Measurements from ENCODE around the gene HOXC4. TPM values are rescaled to one million over a fixed set of nuclear protein-coding genes. Genes with fewer than 3 reads are reported as not detected.
A peak's percentile ranks its signal among the peaks of the same experiment; 100 is the strongest.

The HOXC4 gene
- total and polyA plus RNA-seq, 10 of the 15 experiments (the other 5 are each of a cell fraction or from before 2014, with no cell fraction given), result 1.0 to 11.4 (median 4.2) TPM

DNA sequence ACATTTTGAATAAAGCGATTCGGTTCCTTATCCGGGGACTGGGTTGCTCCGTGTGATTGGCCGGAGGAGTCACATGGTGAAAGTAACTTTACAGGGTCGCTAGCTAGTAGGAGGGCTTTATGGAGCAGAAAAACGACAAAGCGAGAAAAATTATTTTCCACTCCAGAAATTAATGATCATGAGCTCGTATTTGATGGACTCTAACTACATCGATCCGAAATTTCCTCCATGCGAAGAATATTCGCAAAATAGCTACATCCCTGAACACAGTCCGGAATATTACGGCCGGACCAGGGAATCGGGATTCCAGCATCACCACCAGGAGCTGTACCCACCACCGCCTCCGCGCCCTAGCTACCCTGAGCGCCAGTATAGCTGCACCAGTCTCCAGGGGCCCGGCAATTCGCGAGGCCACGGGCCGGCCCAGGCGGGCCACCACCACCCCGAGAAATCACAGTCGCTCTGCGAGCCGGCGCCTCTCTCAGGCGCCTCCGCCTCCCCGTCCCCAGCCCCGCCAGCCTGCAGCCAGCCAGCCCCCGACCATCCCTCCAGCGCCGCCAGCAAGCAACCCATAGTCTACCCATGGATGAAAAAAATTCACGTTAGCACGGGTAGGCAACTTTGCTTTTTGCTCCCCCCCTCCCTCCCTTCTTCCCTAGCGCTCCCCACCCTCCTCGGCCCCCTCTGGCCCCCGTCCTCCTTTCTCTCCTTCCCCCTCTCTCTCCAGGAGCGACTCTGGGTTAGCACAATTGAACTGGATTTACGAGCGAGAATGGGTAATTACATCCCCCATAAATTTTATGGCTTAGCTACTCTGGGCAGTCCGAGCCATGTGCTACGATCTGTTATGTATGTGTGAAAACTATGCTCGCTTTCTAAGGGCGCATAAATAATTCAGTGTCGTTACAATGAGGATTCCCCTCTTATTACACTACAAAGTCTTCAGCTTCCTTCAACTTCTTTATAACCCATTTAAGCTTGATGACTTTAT lies at the start of gene HOXC4 (continued):
- TF ChIP-seq MYC (IDR thresholded peaks at IDR 0.05; ENCODE audit: insufficient read depth, insufficient read length, insufficient replicate concordance, low read length, severe bottlenecking), result no peak
- TF ChIP-seq, protein P1, sequence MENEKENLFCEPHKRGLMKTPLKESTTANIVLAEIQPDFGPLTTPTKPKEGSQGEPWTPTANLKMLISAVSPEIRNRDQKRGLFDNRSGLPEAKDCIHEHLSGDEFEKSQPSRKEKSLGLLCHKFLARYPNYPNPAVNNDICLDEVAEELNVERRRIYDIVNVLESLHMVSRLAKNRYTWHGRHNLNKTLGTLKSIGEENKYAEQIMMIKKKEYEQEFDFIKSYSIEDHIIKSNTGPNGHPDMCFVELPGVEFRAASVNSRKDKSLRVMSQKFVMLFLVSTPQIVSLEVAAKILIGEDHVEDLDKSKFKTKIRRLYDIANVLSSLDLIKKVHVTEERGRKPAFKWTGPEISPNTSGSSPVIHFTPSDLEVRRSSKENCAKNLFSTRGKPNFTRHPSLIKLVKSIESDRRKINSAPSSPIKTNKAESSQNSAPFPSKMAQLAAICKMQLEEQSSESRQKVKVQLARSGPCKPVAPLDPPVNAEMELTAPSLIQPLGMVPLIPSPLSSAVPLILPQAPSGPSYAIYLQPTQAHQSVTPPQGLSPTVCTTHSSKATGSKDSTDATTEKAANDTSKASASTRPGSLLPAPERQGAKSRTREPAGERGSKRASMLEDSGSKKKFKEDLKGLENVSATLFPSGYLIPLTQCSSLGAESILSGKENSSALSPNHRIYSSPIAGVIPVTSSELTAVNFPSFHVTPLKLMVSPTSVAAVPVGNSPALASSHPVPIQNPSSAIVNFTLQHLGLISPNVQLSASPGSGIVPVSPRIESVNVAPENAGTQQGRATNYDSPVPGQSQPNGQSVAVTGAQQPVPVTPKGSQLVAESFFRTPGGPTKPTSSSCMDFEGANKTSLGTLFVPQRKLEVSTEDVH (IDR thresholded peaks at IDR 0.05; ENCODE audit: low read depth, partially characterized antibody), result no peak
- TF ChIP-seq, protein P2, sequence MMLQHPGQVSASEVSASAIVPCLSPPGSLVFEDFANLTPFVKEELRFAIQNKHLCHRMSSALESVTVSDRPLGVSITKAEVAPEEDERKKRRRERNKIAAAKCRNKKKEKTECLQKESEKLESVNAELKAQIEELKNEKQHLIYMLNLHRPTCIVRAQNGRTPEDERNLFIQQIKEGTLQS (IDR thresholded peaks at IDR 0.05; ENCODE audit: borderline replicate concordance, extremely low read depth, low read depth, low read length), result peak; percentile 47; the same call in 1 of the 2 replicates
- TF ChIP-seq CREB1 (IDR thresholded peaks at IDR 0.05; ENCODE audit: low read depth), result no peak
- TF ChIP-seq, protein P3, sequence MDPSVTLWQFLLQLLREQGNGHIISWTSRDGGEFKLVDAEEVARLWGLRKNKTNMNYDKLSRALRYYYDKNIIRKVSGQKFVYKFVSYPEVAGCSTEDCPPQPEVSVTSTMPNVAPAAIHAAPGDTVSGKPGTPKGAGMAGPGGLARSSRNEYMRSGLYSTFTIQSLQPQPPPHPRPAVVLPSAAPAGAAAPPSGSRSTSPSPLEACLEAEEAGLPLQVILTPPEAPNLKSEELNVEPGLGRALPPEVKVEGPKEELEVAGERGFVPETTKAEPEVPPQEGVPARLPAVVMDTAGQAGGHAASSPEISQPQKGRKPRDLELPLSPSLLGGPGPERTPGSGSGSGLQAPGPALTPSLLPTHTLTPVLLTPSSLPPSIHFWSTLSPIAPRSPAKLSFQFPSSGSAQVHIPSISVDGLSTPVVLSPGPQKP (IDR thresholded peaks at IDR 0.05; ENCODE audit: low read depth, low read length), result no peak
- TF ChIP-seq NR2C1 (IDR thresholded peaks at IDR 0.05), result no peak
- no peak for TF ChIP-seq ZNF207 (IDR thresholded peaks at IDR 0.05; ENCODE audit: borderline replicate concordance)
- TF ChIP-seq LARP7 (IDR thresholded peaks at IDR 0.05), result peak; percentile 46; the same call in 1 of the 2 replicates
- TF ChIP-seq, protein P4, sequence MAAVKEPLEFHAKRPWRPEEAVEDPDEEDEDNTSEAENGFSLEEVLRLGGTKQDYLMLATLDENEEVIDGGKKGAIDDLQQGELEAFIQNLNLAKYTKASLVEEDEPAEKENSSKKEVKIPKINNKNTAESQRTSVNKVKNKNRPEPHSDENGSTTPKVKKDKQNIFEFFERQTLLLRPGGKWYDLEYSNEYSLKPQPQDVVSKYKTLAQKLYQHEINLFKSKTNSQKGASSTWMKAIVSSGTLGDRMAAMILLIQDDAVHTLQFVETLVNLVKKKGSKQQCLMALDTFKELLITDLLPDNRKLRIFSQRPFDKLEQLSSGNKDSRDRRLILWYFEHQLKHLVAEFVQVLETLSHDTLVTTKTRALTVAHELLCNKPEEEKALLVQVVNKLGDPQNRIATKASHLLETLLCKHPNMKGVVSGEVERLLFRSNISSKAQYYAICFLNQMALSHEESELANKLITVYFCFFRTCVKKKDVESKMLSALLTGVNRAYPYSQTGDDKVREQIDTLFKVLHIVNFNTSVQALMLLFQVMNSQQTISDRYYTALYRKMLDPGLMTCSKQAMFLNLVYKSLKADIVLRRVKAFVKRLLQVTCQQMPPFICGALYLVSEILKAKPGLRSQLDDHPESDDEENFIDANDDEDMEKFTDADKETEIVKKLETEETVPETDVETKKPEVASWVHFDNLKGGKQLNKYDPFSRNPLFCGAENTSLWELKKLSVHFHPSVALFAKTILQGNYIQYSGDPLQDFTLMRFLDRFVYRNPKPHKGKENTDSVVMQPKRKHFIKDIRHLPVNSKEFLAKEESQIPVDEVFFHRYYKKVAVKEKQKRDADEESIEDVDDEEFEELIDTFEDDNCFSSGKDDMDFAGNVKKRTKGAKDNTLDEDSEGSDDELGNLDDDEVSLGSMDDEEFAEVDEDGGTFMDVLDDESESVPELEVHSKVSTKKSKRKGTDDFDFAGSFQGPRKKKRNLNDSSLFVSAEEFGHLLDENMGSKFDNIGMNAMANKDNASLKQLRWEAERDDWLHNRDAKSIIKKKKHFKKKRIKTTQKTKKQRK (IDR thresholded peaks at IDR 0.05; ENCODE audit: low read depth, low read length), result no peak

Data from GM12878 (cell line).